Osteoblast (primary cell): ENCODE results near the gene RINT1. TPM values are rescaled to one million over a fixed set of nuclear protein-coding genes. Genes with fewer than 3 reads are reported as not detected.

Source experiments
- DNase-seq: peaks from one replicate; pipeline ENCODE4 v3.0.0; 2011; ENCODE audit warnings: low spot score, mixed read lengths; ENCODE audit not compliant: insufficient read length; ENCODE audit errors: missing footprints
- H2AFZ ChIP-seq: 2 replicates; pipeline ENCODE4 v1.6.0; 2011; ENCODE audit warnings: mild to moderate bottlenecking, low read length
- H3K27ac ChIP-seq: 2 replicates; pipeline ENCODE4 v1.5.1; 2011; ENCODE audit warnings: mild to moderate bottlenecking, low read depth, low read length, moderate library complexity
- H3K27me3 ChIP-seq: 2 replicates; pipeline ENCODE4 v1.6.0; 2012; ENCODE audit warnings: mild to moderate bottlenecking, control low read depth, inconsistent platforms, low read length, moderate library complexity; ENCODE audit not compliant: insufficient read depth
- H3K36me3 ChIP-seq: 2 replicates; pipeline ENCODE4 v1.5.1; 2011; ENCODE audit warnings: mild to moderate bottlenecking, low read length, control low read depth, moderate library complexity; ENCODE audit not compliant: insufficient read depth
- H3K4me1 ChIP-seq: 2 replicates; pipeline ENCODE4 v1.5.1; 2011; ENCODE audit warnings: mild to moderate bottlenecking, low read length, control low read depth, moderate library complexity; ENCODE audit not compliant: insufficient read depth
- H3K4me2 ChIP-seq: 2 replicates; pipeline ENCODE4 v1.6.0; 2011; ENCODE audit warnings: mild to moderate bottlenecking, low read length; ENCODE audit not compliant: insufficient read depth
- H3K4me3 ChIP-seq: fragments of 200-600 bp; sonication (generic); 3 replicates; pipeline ENCODE4 v1.5.1; 2012; ENCODE audit warnings: mild to moderate bottlenecking, low read length, inconsistent platforms; ENCODE audit not compliant: insufficient read depth
- H3K79me2 ChIP-seq: 2 replicates; pipeline ENCODE4 v1.6.0; 2012; ENCODE audit warnings: mild to moderate bottlenecking, low read length, control low read depth, inconsistent platforms; ENCODE audit not compliant: insufficient read depth
- H3K9me3 ChIP-seq: 2 replicates; pipeline ENCODE4 v1.5.1; 2011; ENCODE audit warnings: low read depth, low read length, control low read depth
- H4K20me1 ChIP-seq: 2 replicates; pipeline ENCODE4 v1.6.0; 2012; ENCODE audit warnings: mild to moderate bottlenecking, low read length, control low read depth; ENCODE audit not compliant: insufficient read depth
- total RNA-seq: library from RNA; depleted of rRNA; stranded (reverse); fragments of >200 nt; gene quantifications from 2 replicates; pipeline ENCODE4 v1.2.3, GENCODE V29; 2012
- TF ChIP-seq, protein P1 (sequence below): IDR thresholded peaks from 2 replicates; pipeline ENCODE4 v1.5.1; 2011; ENCODE audit warnings: mild to moderate bottlenecking, low read depth, low read length, moderate library complexity; ENCODE audit errors: extremely low read depth

The RINT1 gene
- total RNA-seq, 1 donor, result 16.6 TPM

DNA sequence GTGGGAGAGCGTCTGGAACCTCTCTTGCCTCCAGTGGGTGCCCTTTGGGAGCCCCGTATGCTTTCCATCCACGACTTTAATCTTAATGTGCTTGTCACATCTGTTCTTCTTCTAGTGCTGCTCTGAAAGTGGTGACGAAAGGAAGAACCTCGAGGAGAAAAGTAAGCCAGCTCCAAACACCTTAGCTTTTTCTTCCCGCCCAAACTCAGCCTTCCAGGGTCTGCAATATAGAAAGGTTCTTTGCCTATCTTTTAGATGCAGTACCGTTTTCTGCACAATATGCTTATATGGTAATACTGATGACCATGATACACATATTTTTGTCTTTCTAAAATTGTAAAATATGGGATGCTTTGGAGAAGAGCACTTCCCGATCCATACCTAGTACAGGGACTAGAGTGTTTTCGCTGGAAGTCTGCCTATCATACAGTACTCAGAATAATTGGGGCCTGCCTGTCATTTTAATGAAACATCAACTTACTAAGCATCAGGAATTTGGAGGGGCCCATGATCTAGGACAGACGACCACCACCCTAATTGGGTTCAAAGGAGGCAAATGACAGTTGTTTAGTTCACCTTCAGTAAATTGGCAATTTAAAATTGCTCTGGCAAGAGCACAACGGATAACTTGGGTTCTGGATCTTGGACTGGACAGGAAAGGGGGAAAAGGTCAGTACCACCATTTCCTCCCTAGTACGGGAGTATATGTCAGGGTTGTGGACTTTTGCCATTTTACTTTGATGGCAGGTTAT, 884 bp downstream of the RINT1 start:
- peak overlapping the region; percentile 99 for H3K4me2 ChIP-seq
- peaks cover 9% of the 10 kb centered on the region for H4K20me1 ChIP-seq
- no peak for DNase-seq
- peak overlapping the region; percentile 96 for H2AFZ ChIP-seq
- H3K79me2 ChIP-seq, result peaks cover 36% of the 10 kb centered on the region
- H3K4me3 ChIP-seq, result peak overlapping the region; percentile 99
- peaks cover 19% of the 10 kb centered on the region for H3K36me3 ChIP-seq
- H3K27me3 ChIP-seq, result no peaks in the 10 kb centered on the region
- TF ChIP-seq, protein P1, sequence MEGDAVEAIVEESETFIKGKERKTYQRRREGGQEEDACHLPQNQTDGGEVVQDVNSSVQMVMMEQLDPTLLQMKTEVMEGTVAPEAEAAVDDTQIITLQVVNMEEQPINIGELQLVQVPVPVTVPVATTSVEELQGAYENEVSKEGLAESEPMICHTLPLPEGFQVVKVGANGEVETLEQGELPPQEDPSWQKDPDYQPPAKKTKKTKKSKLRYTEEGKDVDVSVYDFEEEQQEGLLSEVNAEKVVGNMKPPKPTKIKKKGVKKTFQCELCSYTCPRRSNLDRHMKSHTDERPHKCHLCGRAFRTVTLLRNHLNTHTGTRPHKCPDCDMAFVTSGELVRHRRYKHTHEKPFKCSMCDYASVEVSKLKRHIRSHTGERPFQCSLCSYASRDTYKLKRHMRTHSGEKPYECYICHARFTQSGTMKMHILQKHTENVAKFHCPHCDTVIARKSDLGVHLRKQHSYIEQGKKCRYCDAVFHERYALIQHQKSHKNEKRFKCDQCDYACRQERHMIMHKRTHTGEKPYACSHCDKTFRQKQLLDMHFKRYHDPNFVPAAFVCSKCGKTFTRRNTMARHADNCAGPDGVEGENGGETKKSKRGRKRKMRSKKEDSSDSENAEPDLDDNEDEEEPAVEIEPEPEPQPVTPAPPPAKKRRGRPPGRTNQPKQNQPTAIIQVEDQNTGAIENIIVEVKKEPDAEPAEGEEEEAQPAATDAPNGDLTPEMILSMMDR, result no peak
- peak overlapping the region; percentile 83 for H3K27ac ChIP-seq
- no peaks in the 10 kb centered on the region for H3K9me3 ChIP-seq
- peaks cover 17% of the 10 kb centered on the region for H3K4me1 ChIP-seq

GRCh38 chr7:105538339-105538738, 6.3 kb downstream of the RINT1 start:
- H3K27me3 ChIP-seq, result no peaks in the 10 kb centered on the region
- H4K20me1 ChIP-seq, result peaks cover 12% of the 10 kb centered on the region
- peaks cover 23% of the 10 kb centered on the region for H3K79me2 ChIP-seq
- H2AFZ ChIP-seq, result no peak overlapping the region
- H3K9me3 ChIP-seq, result no peaks in the 10 kb centered on the region
- peaks cover 4% of the 10 kb centered on the region for H3K4me1 ChIP-seq
- H3K4me3 ChIP-seq, result no peak overlapping the region
- H3K27ac ChIP-seq, result no peak overlapping the region
- DNase-seq, result no peak
- H3K4me2 ChIP-seq, result no peak overlapping the region
- TF ChIP-seq, protein P1, result no peak
- peaks cover 66% of the 10 kb centered on the region for H3K36me3 ChIP-seq

GRCh38 chr7:105559926-105560325, 27.9 kb downstream of the RINT1 start:
- H2AFZ ChIP-seq, result no peak overlapping the region
- peaks cover 57% of the 10 kb centered on the region for H3K36me3 ChIP-seq
- no peaks in the 10 kb centered on the region for H4K20me1 ChIP-seq
- TF ChIP-seq, protein P1, result no peak
- no peak overlapping the region for H3K4me2 ChIP-seq
- no peaks in the 10 kb centered on the region for H3K4me1 ChIP-seq
- H3K9me3 ChIP-seq, result no peaks in the 10 kb centered on the region
- no peak overlapping the region for H3K4me3 ChIP-seq
- H3K79me2 ChIP-seq, result no peaks in the 10 kb centered on the region
- H3K27ac ChIP-seq, result no peak overlapping the region
- DNase-seq, result no peak
- H3K27me3 ChIP-seq, result no peaks in the 10 kb centered on the region

DNA sequence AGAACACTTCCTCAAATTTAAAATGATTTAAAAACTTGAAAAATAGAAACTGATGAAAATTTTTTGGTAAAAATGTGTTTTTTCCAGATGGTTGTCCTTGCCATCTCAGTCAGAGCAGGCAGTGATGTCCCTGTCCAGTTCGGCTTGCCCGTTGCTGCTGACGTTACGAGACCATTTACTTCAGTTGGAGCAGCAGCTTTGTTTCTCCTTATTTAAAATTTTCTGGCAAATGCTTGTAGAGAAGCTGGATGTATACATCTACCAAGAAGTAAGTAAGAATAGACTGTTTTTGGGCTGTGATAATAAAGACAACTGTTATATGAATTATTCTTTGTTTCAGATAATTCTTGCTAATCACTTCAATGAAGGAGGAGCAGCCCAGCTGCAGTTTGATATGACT, 33.2 kb downstream of the RINT1 start:
- H3K27ac ChIP-seq, result no peak overlapping the region
- H3K79me2 ChIP-seq, result no peaks in the 10 kb centered on the region
- TF ChIP-seq, protein P1, result no peak
- no peak overlapping the region for H3K4me3 ChIP-seq
- no peak overlapping the region for H3K4me2 ChIP-seq
- no peaks in the 10 kb centered on the region for H3K9me3 ChIP-seq
- DNase-seq, result no peak
- no peak overlapping the region for H2AFZ ChIP-seq
- H3K4me1 ChIP-seq, result no peaks in the 10 kb centered on the region
- H3K36me3 ChIP-seq, result peaks cover 64% of the 10 kb centered on the region
- no peaks in the 10 kb centered on the region for H3K27me3 ChIP-seq
- H4K20me1 ChIP-seq, result no peaks in the 10 kb centered on the region
